ENCODE measurements around the gene MDM1. TPM values are rescaled to one million over a fixed set of nuclear protein-coding genes. Genes with fewer than 3 reads are reported as not detected.

MDM1 gene
- total RNA-seq, 1 donor from 2014 or later, result 26.2 TPM

GRCh38 chr12:68267892-68268396, 64.2 kb downstream of the MDM1 start:
- Mint-ChIP-seq H3K4me3 (no peak overlapping the region), H3K4me1 (peaks cover 8% of the 10 kb centered on the region), H3K27ac (ENCODE audit: unreplicated experiment) (no peak overlapping the region), H3K9me3 (no peaks in the 10 kb centered on the region), H3K36me3 (ENCODE audit: low read depth) (no peaks in the 10 kb centered on the region), H3K27me3 (ENCODE audit: low read depth) (no peaks in the 10 kb centered on the region)
- DNase-seq (ENCODE audit: low read depth, low spot score), result no peak
- no peak for TF ChIP-seq CTCF (conservative IDR thresholded peaks at IDR 0.05)

- H3K27me3 Mint-ChIP-seq (ENCODE audit: low read depth), result no peaks in the 10 kb centered on the region
- no peak for DNase-seq (ENCODE audit: low read depth, low spot score)
- H3K27ac Mint-ChIP-seq (ENCODE audit: unreplicated experiment), result no peak overlapping the region
- H3K36me3 Mint-ChIP-seq (ENCODE audit: low read depth), result no peaks in the 10 kb centered on the region
- H3K4me1 Mint-ChIP-seq, result peaks cover 8% of the 10 kb centered on the region
- TF ChIP-seq CTCF (conservative IDR thresholded peaks at IDR 0.05), result no peak
- no peak overlapping the region for H3K4me3 Mint-ChIP-seq
- no peaks in the 10 kb centered on the region for H3K9me3 Mint-ChIP-seq
Observed at GRCh38 chr12:68264857-68265256, 67.3 kb downstream of the MDM1 start.

GRCh38 chr12:68264158-68264855, 67.9 kb downstream of the MDM1 start:
- no peaks in the 10 kb centered on the region for H3K9me3 Mint-ChIP-seq
- no peaks in the 10 kb centered on the region for H3K27me3 Mint-ChIP-seq (ENCODE audit: low read depth)
- H3K36me3 Mint-ChIP-seq (ENCODE audit: low read depth), result no peaks in the 10 kb centered on the region
- TF ChIP-seq CTCF (conservative IDR thresholded peaks at IDR 0.05), result no peak
- no peak overlapping the region for H3K4me3 Mint-ChIP-seq
- DNase-seq (ENCODE audit: low read depth, low spot score), result no peak
- H3K4me1 Mint-ChIP-seq, result peaks cover 8% of the 10 kb centered on the region
- no peak overlapping the region for H3K27ac Mint-ChIP-seq (ENCODE audit: unreplicated experiment)

- no peaks in the 10 kb centered on the region for H3K9me3 Mint-ChIP-seq
- H3K27me3 Mint-ChIP-seq (ENCODE audit: low read depth), result no peaks in the 10 kb centered on the region
- no peak overlapping the region for H3K4me3 Mint-ChIP-seq
- no peaks in the 10 kb centered on the region for H3K36me3 Mint-ChIP-seq (ENCODE audit: low read depth)
- DNase-seq (ENCODE audit: low read depth, low spot score), result no peak
- H3K27ac Mint-ChIP-seq (ENCODE audit: unreplicated experiment), result no peak overlapping the region
- no peak for TF ChIP-seq CTCF (conservative IDR thresholded peaks at IDR 0.05)
- peaks cover under 1% of the 10 kb centered on the region for H3K4me1 Mint-ChIP-seq
Observed at GRCh38 chr12:68263366-68263765, 68.8 kb downstream of the MDM1 start.

- Mint-ChIP-seq H3K4me3 (no peak overlapping the region), H3K27me3 (ENCODE audit: low read depth) (no peaks in the 10 kb centered on the region), H3K36me3 (ENCODE audit: low read depth) (no peaks in the 10 kb centered on the region)
Observed at GRCh38 chr12:68261896-68262295, 70.3 kb downstream of the MDM1 start.

More at GRCh38 chr12:68261896-68262295, 70.3 kb downstream of the MDM1 start:
- H3K9me3 Mint-ChIP-seq, result no peaks in the 10 kb centered on the region
- H3K27ac Mint-ChIP-seq (ENCODE audit: unreplicated experiment), result no peak overlapping the region
- no peak for TF ChIP-seq CTCF (conservative IDR thresholded peaks at IDR 0.05)
- no peaks in the 10 kb centered on the region for H3K4me1 Mint-ChIP-seq
- DNase-seq (ENCODE audit: low read depth, low spot score), result no peak
